Hematopoietic multipotent progenitor cell treated with erythropoietin and hydrocortisone succinate and interleukin-3 and kit ligand, for 6 days (in vitro differentiated cells): ENCODE measurements around the gene ATG7.
A peak's percentile ranks its signal among the peaks of the same experiment; 100 is the strongest.

Source experiments
- DNase-seq: peaks from one replicate; pipeline ENCODE4 v3.0.0-alpha.2; 2015

ATG7 gene

GRCh38 chr3:11602239-11602840 lies 330.1 kb downstream of the ATG7 start:
- no peak for DNase-seq

- no peak for DNase-seq
Measured at GRCh38 chr3:11602886-11603527, 330.8 kb downstream of the ATG7 start.

GRCh38 chr3:11603628-11604027 lies 331.4 kb downstream of the ATG7 start:
- no peak for DNase-seq

GRCh38 chr3:11604139-11604892 lies 332.1 kb downstream of the ATG7 start:
- DNase-seq: peak; percentile 95

GRCh38 chr3:11605398-11605797 lies 333.2 kb downstream of the ATG7 start:
- DNase-seq: no peak

GRCh38 chr3:11606090-11606784 lies 334.0 kb downstream of the ATG7 start:
- peak; percentile 24 for DNase-seq

GRCh38 chr3:11606865-11607440 lies 334.8 kb downstream of the ATG7 start:
- DNase-seq: no peak
